Liver (tissue), 9 donors: ENCODE results near the gene ATAD3A. TPM values are rescaled to one million over a fixed set of nuclear protein-coding genes. Genes with fewer than 3 reads are reported as not detected.

Source experiments
- DNase-seq: peaks from one replicate; pipeline ENCODE4 v3.0.0-alpha.2; 2017; ENCODE audit warnings: low spot score
- H3K27ac ChIP-seq, 2 donors: one replicate each; pipeline ENCODE4 v1.7.0; 2013; ENCODE audit warnings: inconsistent platforms in 2 of 2, low read length in 2 of 2, control low read depth in 1 of 2, low read depth in 1 of 2, mild to moderate bottlenecking in 1 of 2
- H3K27me3 ChIP-seq, 4 donors: one replicate each; pipeline versions ENCODE4 v1.6.1 to v1.7.0; 2013; ENCODE audit warnings: low read length in 3 of 4, inconsistent platforms in 1 of 4, mild to moderate bottlenecking in 1 of 4, moderate library complexity in 1 of 4; ENCODE audit not compliant: control insufficient read depth in 4 of 4, insufficient read depth in 4 of 4
- H3K36me3 ChIP-seq, 4 donors: one replicate each; pipeline versions ENCODE4 v1.6.1 to v1.7.0; 2013; ENCODE audit warnings: low read length in 3 of 4, mild to moderate bottlenecking in 3 of 4, low read depth in 1 of 4, moderate library complexity in 1 of 4; ENCODE audit not compliant: control insufficient read depth in 4 of 4, insufficient read depth in 3 of 4
- H3K4me1 ChIP-seq, 4 donors: one replicate each; pipeline versions ENCODE4 v1.6.1 to v1.7.0; 2013; ENCODE audit warnings: low read length in 3 of 4, mild to moderate bottlenecking in 3 of 4, moderate library complexity in 1 of 4; ENCODE audit not compliant: control insufficient read depth in 4 of 4, insufficient read depth in 4 of 4
- H3K4me3 ChIP-seq, 3 donors: one replicate each; pipeline versions ENCODE4 v1.6.1 to v1.7.0; 2013; ENCODE audit warnings: low read length in 3 of 3, control low read depth in 1 of 3, low read depth in 1 of 3, mild to moderate bottlenecking in 1 of 3
- H3K9ac ChIP-seq, 2 donors: one replicate each; pipeline ENCODE4 v1.7.0; 2013; ENCODE audit warnings: low read length in 2 of 2, mild to moderate bottlenecking in 2 of 2, moderate library complexity in 2 of 2, control low read depth in 1 of 2, low read depth in 1 of 2
- H3K9me3 ChIP-seq, 4 donors: one replicate each; pipeline versions ENCODE4 v1.6.1 to v1.7.0; 2013; ENCODE audit warnings: low read length in 3 of 4; ENCODE audit not compliant: control insufficient read depth in 4 of 4
- EGR1 ChIP-seq, 2 donors: IDR thresholded peaks; 2 replicates each; pipeline ENCODE4 v1.6.1; 2016 to 2018; ENCODE audit warnings: antibody characterized with exemption in 2 of 2, low read depth in 2 of 2
- FOXA1 ChIP-seq: IDR thresholded peaks from 2 replicates; pipeline ENCODE4 v1.6.1; 2016; ENCODE audit warnings: antibody characterized with exemption
- FOXA2 ChIP-seq: IDR thresholded peaks from 2 replicates; pipeline ENCODE4 v1.6.1; 2016; ENCODE audit warnings: antibody characterized with exemption
- GABPA ChIP-seq, 2 donors: IDR thresholded peaks in 1 of 2; conservative IDR thresholded peaks in 1 of 2; 2 replicates each; pipeline ENCODE4 v1.6.1; 2016; ENCODE audit warnings: antibody characterized with exemption in 2 of 2, mild to moderate bottlenecking in 1 of 2, moderate library complexity in 1 of 2
- HNF4A ChIP-seq, 2 donors: conservative IDR thresholded peaks; 2 replicates each; pipeline ENCODE4 v1.6.1; 2016; ENCODE audit warnings: antibody characterized with exemption in 2 of 2, mild to moderate bottlenecking in 2 of 2
- JUND ChIP-seq, 2 donors: IDR thresholded peaks; 2 replicates each; pipeline ENCODE4 v1.6.1; 2016; ENCODE audit warnings: antibody characterized with exemption in 2 of 2
- NR2F2 ChIP-seq: IDR thresholded peaks from 2 replicates; pipeline ENCODE4 v1.6.1; 2016; ENCODE audit warnings: antibody characterized with exemption
- SP1 ChIP-seq: IDR thresholded peaks from 2 replicates; pipeline ENCODE4 v1.6.1; 2018; ENCODE audit warnings: antibody characterized with exemption, mild to moderate bottlenecking
- TAF1 ChIP-seq: conservative IDR thresholded peaks from 2 replicates; pipeline ENCODE4 v1.6.1; 2016; ENCODE audit warnings: antibody characterized with exemption, mild to moderate bottlenecking
- WGBS: extraction: QIAGEN DNeasy Blood & Tissue Kit; methylation state at CpG from one replicate; pipeline ENCODE4 v1.1.7; 2013; 5-methylcytosine and 5-hydroxymethylcytosine counted together
- polyA plus RNA-seq, 2 donors: library from polyadenylated mRNA; stranded (reverse) in 1 of 2; unstranded in 1 of 2; fragments of 200-250 nt in 1 of 2; fragments of >200 nt in 1 of 2; fragmentation: Nextera tagmentation in 1 of 2; extraction: Ambion mirVana in 1 of 2; gene quantifications; one replicate each; pipeline versions ENCODE4 v1.2.1 to v1.2.3, GENCODE V29; 2013 to 2015
- total RNA-seq, 2 donors: library from RNA; depleted of rRNA; stranded (reverse); fragments of >200 nt; gene quantifications; one replicate each; pipeline ENCODE4 v1.2.3, GENCODE V29; 2014
- TF ChIP-seq, protein P1 (sequence below): IDR thresholded peaks from 2 replicates; pipeline ENCODE4 v1.6.1; 2016; ENCODE audit warnings: antibody characterized with exemption
- TF ChIP-seq, protein P2 (sequence below): fragments of 150-350 bp; IDR thresholded peaks from 2 replicates; pipeline ENCODE4 v1.5.1; 2017; ENCODE audit warnings: improper control_type of control experiment, low read depth, low read length; ENCODE audit not compliant: missing input control
- TF ChIP-seq, protein P3 (sequence below): IDR thresholded peaks from 2 replicates; pipeline ENCODE4 v1.6.1; 2016; ENCODE audit warnings: antibody characterized with exemption
- TF ChIP-seq, protein P4 (sequence below): IDR thresholded peaks from 2 replicates; pipeline ENCODE4 v1.6.1; 2016; ENCODE audit warnings: antibody characterized with exemption
- TF ChIP-seq, protein P5 (sequence below): IDR thresholded peaks from 2 replicates; pipeline ENCODE4 v1.6.1; 2016; ENCODE audit warnings: antibody characterized with exemption, mild to moderate bottlenecking
- donor health status: healthy.
- donor health status: healthy.
- donor health status: healthy.
- donor health status: healthy.
- donor health status: healthy.

Gene ATAD3A
- total and polyA plus RNA-seq, 4 donors, result 7.2 to 20.0 (median 15.8) TPM

DNA sequence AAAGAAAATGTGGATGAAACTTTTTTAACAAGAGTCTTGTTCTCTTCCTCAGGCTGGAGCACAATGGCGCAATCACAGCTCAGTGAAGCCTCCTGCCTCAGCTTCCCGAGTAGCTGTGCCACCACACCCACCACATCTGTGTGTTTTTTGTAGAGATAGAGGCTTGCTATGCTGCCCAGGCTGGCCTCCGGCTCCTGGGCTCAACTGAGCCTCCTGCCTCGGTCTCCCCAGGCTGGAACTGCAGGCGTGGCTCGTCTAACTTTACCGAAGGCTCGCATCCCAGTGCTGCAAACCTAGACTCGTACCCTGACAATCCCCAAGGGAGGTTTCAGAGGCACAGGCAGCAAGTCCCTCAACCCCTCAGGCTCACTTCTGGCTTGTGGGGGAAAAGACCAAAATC, 48.2 kb downstream of the ATAD3A start:
- WGBS, result 94% methylated on average over 9 of the region's 9 CpGs
- DNase-seq, result no peak
- Histone ChIP-seq H3K9ac (no peak overlapping the region), H3K27ac (no peak overlapping the region), H3K4me3 (no peak overlapping the region), H3K9me3 (no peaks in the 10 kb centered on the region), H3K27me3 (no peaks in the 10 kb centered on the region), H3K36me3 (peaks cover 20 to 24% (median 22%) of the 10 kb centered on the region in 4 donors), H3K4me1 (peaks cover 0 to 19% (median 12%) of the 10 kb centered on the region in 4 donors)
- TF ChIP-seq, protein P1, sequence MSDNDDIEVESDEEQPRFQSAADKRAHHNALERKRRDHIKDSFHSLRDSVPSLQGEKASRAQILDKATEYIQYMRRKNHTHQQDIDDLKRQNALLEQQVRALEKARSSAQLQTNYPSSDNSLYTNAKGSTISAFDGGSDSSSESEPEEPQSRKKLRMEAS, result no peak
- no peak for TF ChIP-seq EGR1 (IDR thresholded peaks at IDR 0.05; ENCODE audit: low read depth in 2 of 2)
- TF ChIP-seq, protein P2, sequence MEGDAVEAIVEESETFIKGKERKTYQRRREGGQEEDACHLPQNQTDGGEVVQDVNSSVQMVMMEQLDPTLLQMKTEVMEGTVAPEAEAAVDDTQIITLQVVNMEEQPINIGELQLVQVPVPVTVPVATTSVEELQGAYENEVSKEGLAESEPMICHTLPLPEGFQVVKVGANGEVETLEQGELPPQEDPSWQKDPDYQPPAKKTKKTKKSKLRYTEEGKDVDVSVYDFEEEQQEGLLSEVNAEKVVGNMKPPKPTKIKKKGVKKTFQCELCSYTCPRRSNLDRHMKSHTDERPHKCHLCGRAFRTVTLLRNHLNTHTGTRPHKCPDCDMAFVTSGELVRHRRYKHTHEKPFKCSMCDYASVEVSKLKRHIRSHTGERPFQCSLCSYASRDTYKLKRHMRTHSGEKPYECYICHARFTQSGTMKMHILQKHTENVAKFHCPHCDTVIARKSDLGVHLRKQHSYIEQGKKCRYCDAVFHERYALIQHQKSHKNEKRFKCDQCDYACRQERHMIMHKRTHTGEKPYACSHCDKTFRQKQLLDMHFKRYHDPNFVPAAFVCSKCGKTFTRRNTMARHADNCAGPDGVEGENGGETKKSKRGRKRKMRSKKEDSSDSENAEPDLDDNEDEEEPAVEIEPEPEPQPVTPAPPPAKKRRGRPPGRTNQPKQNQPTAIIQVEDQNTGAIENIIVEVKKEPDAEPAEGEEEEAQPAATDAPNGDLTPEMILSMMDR, result no peak
- TF ChIP-seq GABPA (IDR thresholded peaks at IDR 0.05 in 1 of 2, conservative IDR thresholded peaks at IDR 0.05 in 1 of 2), result no peak
- no peak for TF ChIP-seq FOXA2
- no peak for TF ChIP-seq TAF1
- TF ChIP-seq JUND (IDR thresholded peaks at IDR 0.05), result no peak
- TF ChIP-seq, protein P3, sequence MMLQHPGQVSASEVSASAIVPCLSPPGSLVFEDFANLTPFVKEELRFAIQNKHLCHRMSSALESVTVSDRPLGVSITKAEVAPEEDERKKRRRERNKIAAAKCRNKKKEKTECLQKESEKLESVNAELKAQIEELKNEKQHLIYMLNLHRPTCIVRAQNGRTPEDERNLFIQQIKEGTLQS, result no peak
- no peak for TF ChIP-seq HNF4A (conservative IDR thresholded peaks at IDR 0.05)
- TF ChIP-seq FOXA1, result no peak
- TF ChIP-seq, protein P4, sequence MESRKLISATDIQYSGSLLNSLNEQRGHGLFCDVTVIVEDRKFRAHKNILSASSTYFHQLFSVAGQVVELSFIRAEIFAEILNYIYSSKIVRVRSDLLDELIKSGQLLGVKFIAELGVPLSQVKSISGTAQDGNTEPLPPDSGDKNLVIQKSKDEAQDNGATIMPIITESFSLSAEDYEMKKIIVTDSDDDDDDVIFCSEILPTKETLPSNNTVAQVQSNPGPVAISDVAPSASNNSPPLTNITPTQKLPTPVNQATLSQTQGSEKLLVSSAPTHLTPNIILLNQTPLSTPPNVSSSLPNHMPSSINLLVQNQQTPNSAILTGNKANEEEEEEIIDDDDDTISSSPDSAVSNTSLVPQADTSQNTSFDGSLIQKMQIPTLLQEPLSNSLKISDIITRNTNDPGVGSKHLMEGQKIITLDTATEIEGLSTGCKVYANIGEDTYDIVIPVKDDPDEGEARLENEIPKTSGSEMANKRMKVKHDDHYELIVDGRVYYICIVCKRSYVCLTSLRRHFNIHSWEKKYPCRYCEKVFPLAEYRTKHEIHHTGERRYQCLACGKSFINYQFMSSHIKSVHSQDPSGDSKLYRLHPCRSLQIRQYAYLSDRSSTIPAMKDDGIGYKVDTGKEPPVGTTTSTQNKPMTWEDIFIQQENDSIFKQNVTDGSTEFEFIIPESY, result no peak
- TF ChIP-seq, protein P5, sequence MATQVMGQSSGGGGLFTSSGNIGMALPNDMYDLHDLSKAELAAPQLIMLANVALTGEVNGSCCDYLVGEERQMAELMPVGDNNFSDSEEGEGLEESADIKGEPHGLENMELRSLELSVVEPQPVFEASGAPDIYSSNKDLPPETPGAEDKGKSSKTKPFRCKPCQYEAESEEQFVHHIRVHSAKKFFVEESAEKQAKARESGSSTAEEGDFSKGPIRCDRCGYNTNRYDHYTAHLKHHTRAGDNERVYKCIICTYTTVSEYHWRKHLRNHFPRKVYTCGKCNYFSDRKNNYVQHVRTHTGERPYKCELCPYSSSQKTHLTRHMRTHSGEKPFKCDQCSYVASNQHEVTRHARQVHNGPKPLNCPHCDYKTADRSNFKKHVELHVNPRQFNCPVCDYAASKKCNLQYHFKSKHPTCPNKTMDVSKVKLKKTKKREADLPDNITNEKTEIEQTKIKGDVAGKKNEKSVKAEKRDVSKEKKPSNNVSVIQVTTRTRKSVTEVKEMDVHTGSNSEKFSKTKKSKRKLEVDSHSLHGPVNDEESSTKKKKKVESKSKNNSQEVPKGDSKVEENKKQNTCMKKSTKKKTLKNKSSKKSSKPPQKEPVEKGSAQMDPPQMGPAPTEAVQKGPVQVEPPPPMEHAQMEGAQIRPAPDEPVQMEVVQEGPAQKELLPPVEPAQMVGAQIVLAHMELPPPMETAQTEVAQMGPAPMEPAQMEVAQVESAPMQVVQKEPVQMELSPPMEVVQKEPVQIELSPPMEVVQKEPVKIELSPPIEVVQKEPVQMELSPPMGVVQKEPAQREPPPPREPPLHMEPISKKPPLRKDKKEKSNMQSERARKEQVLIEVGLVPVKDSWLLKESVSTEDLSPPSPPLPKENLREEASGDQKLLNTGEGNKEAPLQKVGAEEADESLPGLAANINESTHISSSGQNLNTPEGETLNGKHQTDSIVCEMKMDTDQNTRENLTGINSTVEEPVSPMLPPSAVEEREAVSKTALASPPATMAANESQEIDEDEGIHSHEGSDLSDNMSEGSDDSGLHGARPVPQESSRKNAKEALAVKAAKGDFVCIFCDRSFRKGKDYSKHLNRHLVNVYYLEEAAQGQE, result no peak

DNA sequence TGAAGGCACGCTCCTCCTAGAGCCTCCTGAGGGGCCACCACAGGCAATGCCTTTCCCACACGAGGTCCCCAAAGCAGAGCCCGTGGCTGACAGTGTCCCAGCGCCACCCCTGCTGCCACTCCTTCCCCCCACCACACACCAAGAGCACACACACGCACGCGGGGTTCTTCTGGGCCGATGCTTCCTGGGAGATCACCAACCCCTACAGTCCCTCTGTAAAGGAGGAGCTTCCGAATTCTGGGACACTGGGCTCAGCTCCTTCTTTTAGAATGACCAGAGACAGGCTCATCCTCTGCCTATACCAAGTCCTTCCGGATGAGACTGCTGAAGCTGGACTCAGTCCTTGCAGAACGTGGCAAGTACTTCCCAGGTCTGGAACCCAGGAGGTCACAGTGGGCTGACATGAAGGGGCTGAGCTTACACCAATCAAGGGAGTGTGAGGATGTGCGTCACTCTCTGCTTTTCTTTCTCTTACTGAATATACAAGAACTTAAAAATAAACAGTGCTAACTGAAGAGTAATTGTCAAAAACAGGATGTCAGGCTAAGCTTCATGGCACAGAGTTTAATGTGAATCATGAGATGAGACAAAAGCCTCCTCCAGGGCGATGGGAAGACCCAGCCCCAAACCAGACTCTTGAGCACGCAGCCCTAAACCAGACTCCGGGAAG, 50.0 kb downstream of the ATAD3A start:
- Histone ChIP-seq H3K4me1 (peaks cover 3 to 17% (median 12%) of the 10 kb centered on the region in 4 donors), H3K9ac (no peak overlapping the region), H3K36me3 (peaks cover 20 to 29% (median 24%) of the 10 kb centered on the region in 4 donors), H3K9me3 (no peaks in the 10 kb centered on the region), H3K27me3 (no peaks in the 10 kb centered on the region), H3K4me3 (no peak overlapping the region), H3K27ac (no peak overlapping the region)
- no peak for DNase-seq
- WGBS, result 94% methylated on average over 15 of the region's 15 CpGs
- TF ChIP-seq, protein P2, result no peak
- TF ChIP-seq JUND (IDR thresholded peaks at IDR 0.05), result no peak
- TF ChIP-seq NR2F2, result no peak
- TF ChIP-seq SP1, result no peak
- no peak for TF ChIP-seq GABPA (IDR thresholded peaks at IDR 0.05 in 1 of 2, conservative IDR thresholded peaks at IDR 0.05 in 1 of 2)
- TF ChIP-seq, protein P4, result no peak
- TF ChIP-seq, protein P5, result no peak
